Caco-2 (cell line): ENCODE data around the gene SNX32. TPM values are rescaled to one million over a fixed set of nuclear protein-coding genes. Genes with fewer than 3 reads are reported as not detected.

Source experiments
- BruUV-seq: library from RNA; stranded (reverse); fragments of 400-500 nt; replicated peaks from 2 replicates; lab custom pipeline; 2021; lab: Mats Ljungman, UMichigan
- CTCF ChIA-PET: fragments of 300-600 bp; sonication (Branson Sonifier 250); formaldehyde crosslinking; loops from one replicate; lab custom pipeline; 2022; ENCODE audit warnings: antibody characterized with exemption; lab: Charles Lee
- POLR2A ChIA-PET: fragments of 300-600 bp; sonication (Branson Sonifier 250); formaldehyde crosslinking; loops from one replicate; lab custom pipeline; 2022; ENCODE audit warnings: antibody characterized with exemption; lab: Charles Lee
- DNase-seq, 2 experiments: peaks; one replicate each; pipeline versions ENCODE4 v3.0.0 to v3.0.0-alpha.2; 2020 to 2022
- H3K27me3 ChIP-seq: replicated peaks from 2 replicates; pipeline ENCODE4 v1.6.0; 2011; ENCODE audit warnings: low read length; ENCODE audit not compliant: control insufficient read depth, insufficient read depth
- H3K36me3 ChIP-seq: 2 replicates; pipeline ENCODE4 v1.5.1; 2011; ENCODE audit warnings: low read length; ENCODE audit not compliant: control insufficient read depth, insufficient read depth
- H3K4me1 ChIP-seq: fragments of 250-450 bp; sonication (Bioruptor Pico); 2 replicates; pipeline ENCODE4 v1.5.1; 2020; ENCODE audit warnings: mild to moderate bottlenecking
- H3K4me3 ChIP-seq: 2 replicates; pipeline ENCODE4 v1.5.1; 2011; ENCODE audit warnings: low read depth, mild to moderate bottlenecking, control low read depth, low read length
- H3K9me3 ChIP-seq: fragments of 250-450 bp; sonication (Bioruptor Pico); 2 replicates; pipeline ENCODE4 v1.5.1; 2020; ENCODE audit warnings: mild to moderate bottlenecking, moderate library complexity
- H3K27ac Mint-ChIP-seq: one replicate; pipeline ENCODE4 v1.8.0; 2022; ENCODE audit warnings: mixed read lengths; ENCODE audit not compliant: unreplicated experiment
- H3K27me3 Mint-ChIP-seq: one replicate; pipeline ENCODE4 v1.8.0; 2022; ENCODE audit warnings: mixed read lengths; ENCODE audit not compliant: insufficient read depth, unreplicated experiment
- H3K36me3 Mint-ChIP-seq: one replicate; pipeline ENCODE4 v1.8.0; 2022; ENCODE audit warnings: mild to moderate bottlenecking, mixed read lengths; ENCODE audit not compliant: insufficient read depth, unreplicated experiment
- H3K4me1 Mint-ChIP-seq: one replicate; pipeline ENCODE4 v1.8.0; 2022; ENCODE audit warnings: low read depth, mixed read lengths; ENCODE audit not compliant: unreplicated experiment
- H3K4me3 Mint-ChIP-seq: one replicate; pipeline ENCODE4 v1.8.0; 2022; ENCODE audit warnings: mild to moderate bottlenecking, moderate library complexity, mixed read lengths; ENCODE audit not compliant: unreplicated experiment
- H3K9me3 Mint-ChIP-seq: one replicate; pipeline ENCODE4 v1.8.0; 2022; ENCODE audit warnings: mixed read lengths; ENCODE audit not compliant: unreplicated experiment
- intact Hi-C: fragments of 100-400 bp; cut with micrococcal nuclease; formaldehyde crosslinking; loops from one replicate; pipeline ENCODE4 v1.10.0; 2022; ENCODE audit not compliant: unreplicated experiment
- total RNA-seq: library from RNA; stranded (reverse); gene quantifications from 2 replicates; pipeline ENCODE4 v1.2.3, GENCODE V29; 2022
- TF ChIP-seq, protein P1 (sequence below), 2 experiments: fragments of 200-600 bp in 1 of 2; IDR thresholded peaks; 1 replicate in 1 of 2; 2 replicates in 1 of 2; pipeline versions ENCODE4 v1.5.1 to v1.8.0; 2011 to 2022; ENCODE audit warnings: antibody characterized with exemption in 1 of 2, control low read depth in 1 of 2, inconsistent platforms in 1 of 2, low read depth in 1 of 2, low read length in 1 of 2, mild to moderate bottlenecking in 1 of 2, moderate library complexity in 1 of 2; ENCODE audit not compliant: insufficient read depth in 1 of 2, severe bottlenecking in 1 of 2, unreplicated experiment in 1 of 2

SNX32 gene
- total RNA-seq, 1 experiment from 2014 or later, result not detected

DNA sequence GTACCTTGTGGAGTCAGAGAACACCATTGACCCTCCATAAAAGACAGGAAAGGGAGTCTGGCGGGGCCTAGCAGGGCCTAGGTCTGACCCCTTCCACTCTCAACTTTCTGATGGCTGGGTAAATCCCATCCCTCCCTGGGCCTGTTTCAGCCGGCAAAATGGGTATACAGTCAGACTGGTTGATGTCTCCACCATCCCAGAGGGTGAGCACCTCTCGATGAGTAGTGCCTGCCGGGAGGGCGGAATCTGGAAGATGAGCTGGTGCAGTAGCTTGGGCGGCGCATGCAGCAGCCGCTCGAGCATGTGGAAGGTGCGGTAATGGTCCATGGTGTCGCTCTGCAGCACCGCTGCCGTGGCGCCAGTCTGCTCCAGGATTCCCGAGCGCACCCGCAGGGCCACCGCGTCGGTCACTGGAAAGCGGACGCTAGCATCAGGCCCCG is 54.0 kb downstream of the SNX32 start:
- H3K4me3 ChIP-seq, result peak overlapping the region; percentile 68
- no peaks in the 10 kb centered on the region for H3K9me3 Mint-ChIP-seq
- peaks cover 4% of the 10 kb centered on the region for H3K36me3 ChIP-seq
- H3K4me1 Mint-ChIP-seq, result peaks cover 31% of the 10 kb centered on the region
- H3K9me3 ChIP-seq, result no peaks in the 10 kb centered on the region
- TSS peak; percentile 38 for BruUV-seq
- intact Hi-C loops, result loop anchor here (1.0 kb wide), 5 partner anchors 13 to 175 kb away; partner anchors contain the start of genes BANF1, EIF1AD, FOSL1 and KAT5
- TF ChIP-seq, protein P1, sequence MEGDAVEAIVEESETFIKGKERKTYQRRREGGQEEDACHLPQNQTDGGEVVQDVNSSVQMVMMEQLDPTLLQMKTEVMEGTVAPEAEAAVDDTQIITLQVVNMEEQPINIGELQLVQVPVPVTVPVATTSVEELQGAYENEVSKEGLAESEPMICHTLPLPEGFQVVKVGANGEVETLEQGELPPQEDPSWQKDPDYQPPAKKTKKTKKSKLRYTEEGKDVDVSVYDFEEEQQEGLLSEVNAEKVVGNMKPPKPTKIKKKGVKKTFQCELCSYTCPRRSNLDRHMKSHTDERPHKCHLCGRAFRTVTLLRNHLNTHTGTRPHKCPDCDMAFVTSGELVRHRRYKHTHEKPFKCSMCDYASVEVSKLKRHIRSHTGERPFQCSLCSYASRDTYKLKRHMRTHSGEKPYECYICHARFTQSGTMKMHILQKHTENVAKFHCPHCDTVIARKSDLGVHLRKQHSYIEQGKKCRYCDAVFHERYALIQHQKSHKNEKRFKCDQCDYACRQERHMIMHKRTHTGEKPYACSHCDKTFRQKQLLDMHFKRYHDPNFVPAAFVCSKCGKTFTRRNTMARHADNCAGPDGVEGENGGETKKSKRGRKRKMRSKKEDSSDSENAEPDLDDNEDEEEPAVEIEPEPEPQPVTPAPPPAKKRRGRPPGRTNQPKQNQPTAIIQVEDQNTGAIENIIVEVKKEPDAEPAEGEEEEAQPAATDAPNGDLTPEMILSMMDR (IDR thresholded peaks at IDR 0.05; ENCODE audit: insufficient read depth in 1 of 2, low read depth in 1 of 2, low read length in 1 of 2, severe bottlenecking in 1 of 2, unreplicated experiment in 1 of 2), result no peak
- peak overlapping the region; percentile 69 for H3K27ac Mint-ChIP-seq
- DNase-seq, result no peak
- no peaks in the 10 kb centered on the region for H3K27me3 ChIP-seq
- POLR2A ChIA-PET, result interaction anchor here (0.5 to 3.1 kb wide), 18 partner anchors 10 to 425 kb away, joined by 3 to 43 read pairs (median 6); partner anchors contain the start of genes BANF1, CFL1, EIF1AD and KAT5
- peaks cover 31% of the 10 kb centered on the region for H3K4me1 ChIP-seq
- H3K27me3 Mint-ChIP-seq, result no peaks in the 10 kb centered on the region
- CTCF ChIA-PET, result interaction anchor here (0.5 to 7.8 kb wide), 78 partner anchors 9 to 1071 kb away, joined by 3 to 241 read pairs (median 5); partner anchors contain the start of genes AP5B1, BANF1, CFL1 and CTSW
- H3K4me3 Mint-ChIP-seq, result peak overlapping the region; percentile 82
- H3K36me3 Mint-ChIP-seq, result peaks cover 56% of the 10 kb centered on the region

DNA sequence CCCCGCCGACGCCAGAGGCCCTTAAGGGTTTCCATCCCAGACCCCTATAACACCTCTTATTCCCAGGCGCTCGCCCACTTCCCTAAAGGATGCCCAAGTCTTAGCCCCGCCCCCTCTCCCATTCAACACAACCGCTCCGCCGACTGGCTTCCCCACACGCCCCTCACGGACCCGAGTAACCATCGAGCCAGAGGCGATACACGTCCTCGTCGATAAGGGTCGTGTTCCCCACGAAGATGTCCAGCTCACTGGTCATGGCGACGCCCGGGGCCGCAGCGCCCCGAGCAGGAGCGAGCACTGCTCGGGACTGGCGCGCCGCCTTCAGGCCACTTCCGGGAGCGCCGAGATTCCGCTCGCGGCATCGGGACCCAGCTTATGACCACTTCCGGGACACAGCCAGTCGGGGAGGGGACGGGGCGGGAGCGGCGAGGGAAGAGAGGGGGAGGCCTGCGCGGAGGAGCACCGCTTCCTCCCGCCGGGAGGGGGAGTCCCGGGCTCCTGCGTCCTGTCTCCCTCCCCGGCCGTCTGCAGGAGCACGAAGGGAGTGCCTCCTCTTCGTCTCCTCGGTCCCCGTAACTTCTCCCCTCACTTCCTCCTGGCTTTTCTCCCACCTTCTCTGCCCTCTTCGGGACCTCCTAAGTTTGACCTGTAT is 54.5 kb downstream of the SNX32 start, which contains the start of gene FIBP:
Gene FIBP, minus strand, starts transcription at position 309 of the 652 bp plus-strand sequence. Its CDS starts 53 bp downstream, at position 256.
- Histone ChIP-seq H3K36me3 (peaks cover 3% of the 10 kb centered on the region), H3K4me3 (peak within 1 kb of the TSS; percentile 68), H3K4me1 (peaks cover 31% of the 10 kb centered on the region), H3K27me3 (no peaks in the 10 kb centered on the region), H3K9me3 (no peaks in the 10 kb centered on the region)
- intact Hi-C loops, result loop anchor here (1.0 kb wide), 5 partner anchors 12 to 176 kb away; partner anchors contain the start of genes BANF1, EIF1AD, FOSL1 and KAT5
- no TSS peak for BruUV-seq
- ChIA-PET CTCF (interaction anchor here (0.5 to 7.8 kb wide), 81 partner anchors 9 to 1071 kb away, joined by 3 to 241 read pairs (median 5); partner anchors contain the start of genes AP5B1, BANF1, CFL1 and CTSW), POLR2A (interaction anchor here (0.5 to 3.1 kb wide), 19 partner anchors 10 to 424 kb away, joined by 3 to 43 read pairs (median 6); partner anchors contain the start of genes BANF1, CFL1, EIF1AD and KAT5)
- Mint-ChIP-seq H3K27ac (peak within 1 kb of the TSS; percentile 69), H3K4me3 (peak within 1 kb of the TSS; percentile 82), H3K27me3 (no peaks in the 10 kb centered on the region), H3K9me3 (no peaks in the 10 kb centered on the region), H3K4me1 (peaks cover 33% of the 10 kb centered on the region), H3K36me3 (peaks cover 56% of the 10 kb centered on the region)
- DNase-seq, result peak; percentile 98
- TF ChIP-seq, protein P1 (IDR thresholded peaks at IDR 0.05; ENCODE audit: insufficient read depth in 1 of 2, low read depth in 1 of 2, low read length in 1 of 2, severe bottlenecking in 1 of 2, unreplicated experiment in 1 of 2), result peak; percentile 76 to 93
